ENCODE measurements around the gene CMKLR1.

The CMKLR1 gene

GRCh38 chr12:108302016-108302402 is 37.1 kb downstream of the CMKLR1 start:
- DNase-seq (ENCODE audit: low read depth): no peak
- TF ChIP-seq CTCF (IDR thresholded peaks at IDR 0.05; ENCODE audit: low read length, missing control alignments): no peak
- no peak overlapping the region for H3K4me3 ChIP-seq (replicated peaks; ENCODE audit: low read depth, low read length)

- H3K4me3 ChIP-seq (replicated peaks; ENCODE audit: low read depth, low read length): no peak overlapping the region
- TF ChIP-seq CTCF (IDR thresholded peaks at IDR 0.05; ENCODE audit: low read length, missing control alignments): no peak
- no peak for DNase-seq (ENCODE audit: low read depth)
Measured at GRCh38 chr12:108301346-108301745, 37.8 kb downstream of the CMKLR1 start.

- no peak for TF ChIP-seq CTCF (IDR thresholded peaks at IDR 0.05; ENCODE audit: low read length, missing control alignments)
- H3K4me3 ChIP-seq (replicated peaks; ENCODE audit: low read depth, low read length): no peak overlapping the region
- no peak for DNase-seq (ENCODE audit: low read depth)
Measured at GRCh38 chr12:108299980-108300696, 39.0 kb downstream of the CMKLR1 start.

- DNase-seq (ENCODE audit: low read depth): no peak
- no peak for TF ChIP-seq CTCF (IDR thresholded peaks at IDR 0.05; ENCODE audit: low read length, missing control alignments)
- H3K4me3 ChIP-seq (replicated peaks; ENCODE audit: low read depth, low read length): no peak overlapping the region
Measured at GRCh38 chr12:108299516-108299915, 39.6 kb downstream of the CMKLR1 start.

GRCh38 chr12:108298761-108299275 is 40.3 kb downstream of the CMKLR1 start:
- TF ChIP-seq CTCF (IDR thresholded peaks at IDR 0.05; ENCODE audit: low read length, missing control alignments): no peak
- H3K4me3 ChIP-seq (replicated peaks; ENCODE audit: low read depth, low read length): no peak overlapping the region
- no peak for DNase-seq (ENCODE audit: low read depth)

GRCh38 chr12:108297895-108298760 is 41.0 kb downstream of the CMKLR1 start:
- DNase-seq (ENCODE audit: low read depth): no peak
- H3K4me3 ChIP-seq (replicated peaks; ENCODE audit: low read depth, low read length): no peak overlapping the region
- no peak for TF ChIP-seq CTCF (IDR thresholded peaks at IDR 0.05; ENCODE audit: low read length, missing control alignments)
